Stimulated activated CD4-positive, alpha-beta T cell treated with anti-CD3 and anti-CD28 coated beads, Interleukin-2, amount 100 ng/mL, for 24 hours (primary cell): Measurements from ENCODE around the gene TRIM75.
"Not testable (repeated sequence)": the region's sequence is repeated elsewhere in the genome, so short reads cannot be mapped to it uniquely, and the experiment has no call there.

Experiments
- DNase-seq, 2 donors: peaks; one replicate each; pipeline ENCODE4 v3.0.0-alpha.2; 2020

Gene TRIM75

GRCh38 chr4:165079476-165079875 lies 25.8 kb downstream of the TRIM75 start:
- DNase-seq, result no peak

GRCh38 chr4:165084787-165085186 lies 31.1 kb downstream of the TRIM75 start:
- not testable (repeated sequence) for DNase-seq

- no peak for DNase-seq
Measured at GRCh38 chr4:165085946-165086345, 32.3 kb downstream of the TRIM75 start.

GRCh38 chr4:165088366-165088765 lies 34.7 kb downstream of the TRIM75 start:
- no peak for DNase-seq

GRCh38 chr4:165092187-165092586 lies 38.5 kb downstream of the TRIM75 start:
- not testable (repeated sequence) for DNase-seq

GRCh38 chr4:165094873-165095272 lies 41.2 kb downstream of the TRIM75 start:
- DNase-seq, result no peak

GRCh38 chr4:165095291-165095690 lies 41.6 kb downstream of the TRIM75 start:
- DNase-seq, result no peak

GRCh38 chr4:165096776-165097175 lies 43.1 kb downstream of the TRIM75 start:
- no peak for DNase-seq

GRCh38 chr4:165101641-165102040 lies 48.0 kb downstream of the TRIM75 start:
- DNase-seq, result no peak

GRCh38 chr4:165106518-165106917 lies 52.9 kb downstream of the TRIM75 start:
- no peak for DNase-seq
